ENCODE data around the gene MYRIP.

DNA sequence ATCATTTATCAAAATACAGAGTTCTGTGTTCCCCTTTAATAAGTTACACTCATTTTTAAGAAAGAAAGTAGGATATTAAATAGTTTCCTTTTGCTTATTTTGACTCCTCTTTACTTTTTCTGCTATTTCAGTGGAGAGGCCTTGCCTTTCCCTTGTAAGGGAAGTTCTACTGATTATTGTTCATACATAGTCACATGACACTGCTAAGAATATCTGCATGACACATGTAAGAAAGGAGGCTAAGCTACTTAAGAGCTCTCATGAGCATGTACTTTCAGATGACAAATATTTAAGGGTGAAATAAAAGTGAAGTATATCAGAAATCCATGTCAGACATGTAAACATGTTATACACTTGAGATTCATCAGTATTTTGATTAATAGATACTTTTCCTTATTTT is 39.0 kb downstream of the MYRIP start:
- TF ChIP-seq, protein P1, sequence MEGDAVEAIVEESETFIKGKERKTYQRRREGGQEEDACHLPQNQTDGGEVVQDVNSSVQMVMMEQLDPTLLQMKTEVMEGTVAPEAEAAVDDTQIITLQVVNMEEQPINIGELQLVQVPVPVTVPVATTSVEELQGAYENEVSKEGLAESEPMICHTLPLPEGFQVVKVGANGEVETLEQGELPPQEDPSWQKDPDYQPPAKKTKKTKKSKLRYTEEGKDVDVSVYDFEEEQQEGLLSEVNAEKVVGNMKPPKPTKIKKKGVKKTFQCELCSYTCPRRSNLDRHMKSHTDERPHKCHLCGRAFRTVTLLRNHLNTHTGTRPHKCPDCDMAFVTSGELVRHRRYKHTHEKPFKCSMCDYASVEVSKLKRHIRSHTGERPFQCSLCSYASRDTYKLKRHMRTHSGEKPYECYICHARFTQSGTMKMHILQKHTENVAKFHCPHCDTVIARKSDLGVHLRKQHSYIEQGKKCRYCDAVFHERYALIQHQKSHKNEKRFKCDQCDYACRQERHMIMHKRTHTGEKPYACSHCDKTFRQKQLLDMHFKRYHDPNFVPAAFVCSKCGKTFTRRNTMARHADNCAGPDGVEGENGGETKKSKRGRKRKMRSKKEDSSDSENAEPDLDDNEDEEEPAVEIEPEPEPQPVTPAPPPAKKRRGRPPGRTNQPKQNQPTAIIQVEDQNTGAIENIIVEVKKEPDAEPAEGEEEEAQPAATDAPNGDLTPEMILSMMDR (IDR thresholded peaks at IDR 0.05; ENCODE audit: low read depth, low read length) = no peak
- TF ChIP-seq EZH2phosphoT487 (IDR thresholded peaks at IDR 0.05; ENCODE audit: low read depth) = no peak

All from OCI-LY3 (cell line).